ENCODE results near the gene RBFOX2.

Gene RBFOX2

GRCh38 chr22:35903571-35904335 lies 124.9 kb downstream of the RBFOX2 start:
- no peak for DNase-seq (ENCODE audit: low read depth in 2 of 2, low spot score in 1 of 2)

GRCh38 chr22:35900483-35901168 lies 128.0 kb downstream of the RBFOX2 start:
- no peak for DNase-seq (ENCODE audit: low read depth in 2 of 2, low spot score in 1 of 2)

GRCh38 chr22:35899736-35900135 lies 128.9 kb downstream of the RBFOX2 start:
- DNase-seq (ENCODE audit: low read depth in 2 of 2, low spot score in 1 of 2) = no peak

GRCh38 chr22:35896111-35896705 lies 132.4 kb downstream of the RBFOX2 start:
- DNase-seq (ENCODE audit: low read depth in 2 of 2, low spot score in 1 of 2) = no peak

- no peak for DNase-seq (ENCODE audit: low read depth in 2 of 2, low spot score in 1 of 2)
Observed at GRCh38 chr22:35894937-35895708, 133.5 kb downstream of the RBFOX2 start.

GRCh38 chr22:35894464-35894878 lies 134.2 kb downstream of the RBFOX2 start:
- no peak for DNase-seq (ENCODE audit: low read depth in 2 of 2, low spot score in 1 of 2)

- no peak for DNase-seq (ENCODE audit: low read depth in 2 of 2, low spot score in 1 of 2)
Observed at GRCh38 chr22:35893698-35894097, 134.9 kb downstream of the RBFOX2 start.

GRCh38 chr22:35892192-35892591 lies 136.4 kb downstream of the RBFOX2 start:
- no peak for DNase-seq (ENCODE audit: low read depth in 2 of 2, low spot score in 1 of 2)

- DNase-seq (ENCODE audit: low read depth in 2 of 2, low spot score in 1 of 2) = no peak
Observed at GRCh38 chr22:35891442-35891841, 137.2 kb downstream of the RBFOX2 start.

GRCh38 chr22:35889071-35889470 lies 139.6 kb downstream of the RBFOX2 start:
- no peak for DNase-seq (ENCODE audit: low read depth in 2 of 2, low spot score in 1 of 2)

GRCh38 chr22:35888181-35888870 lies 140.3 kb downstream of the RBFOX2 start:
- DNase-seq (ENCODE audit: low read depth in 2 of 2, low spot score in 1 of 2) = no peak

- DNase-seq (ENCODE audit: low read depth in 2 of 2, low spot score in 1 of 2) = no peak
Observed at GRCh38 chr22:35887296-35887875, 141.2 kb downstream of the RBFOX2 start.

- DNase-seq (ENCODE audit: low read depth in 2 of 2, low spot score in 1 of 2) = no peak
Observed at GRCh38 chr22:35886309-35886708, 142.3 kb downstream of the RBFOX2 start.

GRCh38 chr22:35884529-35884928 lies 144.1 kb downstream of the RBFOX2 start:
- no peak for DNase-seq (ENCODE audit: low read depth in 2 of 2, low spot score in 1 of 2)

- no peak for DNase-seq (ENCODE audit: low read depth in 2 of 2, low spot score in 1 of 2)
Observed at GRCh38 chr22:35883031-35883620, 145.5 kb downstream of the RBFOX2 start.

GRCh38 chr22:35882211-35883030 lies 146.2 kb downstream of the RBFOX2 start:
- DNase-seq (ENCODE audit: low read depth in 2 of 2, low spot score in 1 of 2) = no peak

GRCh38 chr22:35879351-35879750 lies 149.3 kb downstream of the RBFOX2 start:
- no peak for DNase-seq (ENCODE audit: low read depth in 2 of 2, low spot score in 1 of 2)

- no peak for DNase-seq (ENCODE audit: low read depth in 2 of 2, low spot score in 1 of 2)
Observed at GRCh38 chr22:35873426-35873825, 155.2 kb downstream of the RBFOX2 start.

GRCh38 chr22:35872451-35872850 lies 156.2 kb downstream of the RBFOX2 start:
- no peak for DNase-seq (ENCODE audit: low read depth in 2 of 2, low spot score in 1 of 2)

All from stimulated activated CD8-positive, alpha-beta memory T cell treated with anti-CD3 and anti-CD28 coated beads, Interleukin-4, amount 100 ng/mL, for 1 hour (primary cell).